GM21737 (cell line): ENCODE results near the gene GNAI3.

Experiments
- ATAC-seq: cut with Tn5 transposase; IDR thresholded peaks from one replicate; pipeline ENCODE4 v1.9.1; 2021; ENCODE audit warnings: mild to moderate bottlenecking, moderate library complexity; ENCODE audit not compliant: unreplicated experiment

Gene GNAI3

GRCh38 chr1:109622137-109622892 lies 73.9 kb downstream of the GNAI3 start:
- no peak for ATAC-seq

GRCh38 chr1:109622895-109623294 lies 74.5 kb downstream of the GNAI3 start:
- ATAC-seq = no peak

GRCh38 chr1:109623601-109624161 lies 75.3 kb downstream of the GNAI3 start:
- ATAC-seq = no peak

GRCh38 chr1:109624201-109625010 lies 76.0 kb downstream of the GNAI3 start:
- ATAC-seq = peak; percentile 41

GRCh38 chr1:109625176-109625575 lies 76.8 kb downstream of the GNAI3 start:
- ATAC-seq = no peak

GRCh38 chr1:109625601-109626560 lies 77.5 kb downstream of the GNAI3 start:
- no peak for ATAC-seq

- no peak for ATAC-seq
Observed at GRCh38 chr1:109626682-109627408, 78.4 kb downstream of the GNAI3 start.

- ATAC-seq = no peak
Observed at GRCh38 chr1:109627692-109628399, 79.4 kb downstream of the GNAI3 start.

- ATAC-seq = no peak
Observed at GRCh38 chr1:109628540-109629321, 80.3 kb downstream of the GNAI3 start.

GRCh38 chr1:109629372-109630030 lies 81.1 kb downstream of the GNAI3 start:
- no peak for ATAC-seq

GRCh38 chr1:109630081-109630897 lies 81.9 kb downstream of the GNAI3 start:
- ATAC-seq = no peak

GRCh38 chr1:109630898-109631512 lies 82.6 kb downstream of the GNAI3 start:
- ATAC-seq = no peak

GRCh38 chr1:109631513-109632505 lies 83.4 kb downstream of the GNAI3 start:
- ATAC-seq = no peak

GRCh38 chr1:109632671-109633346 lies 84.4 kb downstream of the GNAI3 start:
- ATAC-seq = no peak

- no peak for ATAC-seq
Observed at GRCh38 chr1:109634292-109634691, 85.9 kb downstream of the GNAI3 start.
